HG03139 (cell line): ENCODE measurements around the gene SCFD2.
"Not testable (repeated sequence)": the region's sequence is repeated elsewhere in the genome, so short reads cannot be mapped to it uniquely, and the experiment has no call there.

ENCODE experiments used
- ATAC-seq: cut with Tn5 transposase; IDR thresholded peaks from one replicate; pipeline ENCODE4 v1.9.1; 2021; ENCODE audit not compliant: unreplicated experiment

The SCFD2 gene

GRCh38 chr4:52996261-52997131 is 369.4 kb downstream of the SCFD2 start:
- ATAC-seq, result no peak

GRCh38 chr4:52995360-52996030 is 370.4 kb downstream of the SCFD2 start:
- ATAC-seq, result no peak

GRCh38 chr4:52994567-52994966 is 371.3 kb downstream of the SCFD2 start:
- no peak for ATAC-seq

GRCh38 chr4:52993771-52994170 is 372.1 kb downstream of the SCFD2 start:
- no peak for ATAC-seq

GRCh38 chr4:52992551-52992950 is 373.3 kb downstream of the SCFD2 start:
- ATAC-seq, result not testable (repeated sequence)

- ATAC-seq, result no peak
Measured at GRCh38 chr4:52991472-52991871, 374.4 kb downstream of the SCFD2 start.

GRCh38 chr4:52990706-52991105 is 375.2 kb downstream of the SCFD2 start:
- ATAC-seq, result no peak

GRCh38 chr4:52989865-52990264 is 376.0 kb downstream of the SCFD2 start:
- ATAC-seq, result no peak

- ATAC-seq, result no peak
Measured at GRCh38 chr4:52987392-52988056, 378.3 kb downstream of the SCFD2 start.

GRCh38 chr4:52984462-52984881 is 381.4 kb downstream of the SCFD2 start:
- ATAC-seq, result no peak

- no peak for ATAC-seq
Measured at GRCh38 chr4:52983563-52984303, 382.1 kb downstream of the SCFD2 start.

GRCh38 chr4:52982946-52983340 is 382.9 kb downstream of the SCFD2 start:
- ATAC-seq, result no peak

- no peak for ATAC-seq
Measured at GRCh38 chr4:52982255-52982945, 383.5 kb downstream of the SCFD2 start.

- ATAC-seq, result no peak
Measured at GRCh38 chr4:52979821-52980590, 385.9 kb downstream of the SCFD2 start.

GRCh38 chr4:52979020-52979419 is 386.8 kb downstream of the SCFD2 start:
- no peak for ATAC-seq

GRCh38 chr4:52977252-52977651 is 388.6 kb downstream of the SCFD2 start:
- no peak for ATAC-seq

- no peak for ATAC-seq
Measured at GRCh38 chr4:52976523-52977230, 389.2 kb downstream of the SCFD2 start.

GRCh38 chr4:52968691-52969090 is 397.2 kb downstream of the SCFD2 start:
- ATAC-seq, result no peak

- ATAC-seq, result no peak
Measured at GRCh38 chr4:52968241-52968640, 397.6 kb downstream of the SCFD2 start.
